ENCODE data around the gene DCBLD1.
A peak's percentile ranks its signal among the peaks of the same experiment; 100 is the strongest.
"Not testable (repeated sequence)": the region's sequence is repeated elsewhere in the genome, so short reads cannot be mapped to it uniquely, and the experiment has no call there.

DNA sequence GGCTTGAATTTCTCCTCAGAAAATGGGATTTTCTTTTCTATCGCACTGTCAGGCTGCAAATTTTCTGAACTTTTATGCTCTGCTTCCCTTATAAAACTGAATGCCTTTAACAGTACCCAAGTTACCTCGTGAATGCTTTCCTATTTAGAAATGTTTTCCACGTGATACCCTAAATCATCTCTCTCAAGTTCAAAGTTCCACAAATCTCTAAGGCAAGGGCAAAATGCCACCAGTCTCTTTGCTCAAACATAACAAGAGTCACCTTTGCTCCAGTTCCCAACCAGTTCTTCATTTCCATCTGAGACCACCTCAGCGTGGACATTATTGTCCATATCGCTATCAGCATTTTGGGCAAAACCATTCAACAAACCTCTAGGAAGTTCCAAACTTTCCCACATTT, 35.5 kb downstream of the DCBLD1 start:
- TF ChIP-seq, protein P1, sequence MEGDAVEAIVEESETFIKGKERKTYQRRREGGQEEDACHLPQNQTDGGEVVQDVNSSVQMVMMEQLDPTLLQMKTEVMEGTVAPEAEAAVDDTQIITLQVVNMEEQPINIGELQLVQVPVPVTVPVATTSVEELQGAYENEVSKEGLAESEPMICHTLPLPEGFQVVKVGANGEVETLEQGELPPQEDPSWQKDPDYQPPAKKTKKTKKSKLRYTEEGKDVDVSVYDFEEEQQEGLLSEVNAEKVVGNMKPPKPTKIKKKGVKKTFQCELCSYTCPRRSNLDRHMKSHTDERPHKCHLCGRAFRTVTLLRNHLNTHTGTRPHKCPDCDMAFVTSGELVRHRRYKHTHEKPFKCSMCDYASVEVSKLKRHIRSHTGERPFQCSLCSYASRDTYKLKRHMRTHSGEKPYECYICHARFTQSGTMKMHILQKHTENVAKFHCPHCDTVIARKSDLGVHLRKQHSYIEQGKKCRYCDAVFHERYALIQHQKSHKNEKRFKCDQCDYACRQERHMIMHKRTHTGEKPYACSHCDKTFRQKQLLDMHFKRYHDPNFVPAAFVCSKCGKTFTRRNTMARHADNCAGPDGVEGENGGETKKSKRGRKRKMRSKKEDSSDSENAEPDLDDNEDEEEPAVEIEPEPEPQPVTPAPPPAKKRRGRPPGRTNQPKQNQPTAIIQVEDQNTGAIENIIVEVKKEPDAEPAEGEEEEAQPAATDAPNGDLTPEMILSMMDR (IDR thresholded peaks at IDR 0.05; ENCODE audit: low read depth, low read length, missing input control) = not testable (repeated sequence)
- not testable (repeated sequence) for TF ChIP-seq TAF1 (conservative IDR thresholded peaks at IDR 0.05); GABPA (IDR thresholded peaks at IDR 0.05 in 1 of 2, conservative IDR thresholded peaks at IDR 0.05 in 1 of 2); YY1 (IDR thresholded peaks at IDR 0.05)
- TF ChIP-seq RXRA (IDR thresholded peaks at IDR 0.05) (peak; percentile 87 to 90), SP1 (IDR thresholded peaks at IDR 0.05) (peak; percentile 90)
- TF ChIP-seq, protein P2, sequence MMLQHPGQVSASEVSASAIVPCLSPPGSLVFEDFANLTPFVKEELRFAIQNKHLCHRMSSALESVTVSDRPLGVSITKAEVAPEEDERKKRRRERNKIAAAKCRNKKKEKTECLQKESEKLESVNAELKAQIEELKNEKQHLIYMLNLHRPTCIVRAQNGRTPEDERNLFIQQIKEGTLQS (IDR thresholded peaks at IDR 0.05) = not testable (repeated sequence)

Measured in liver (tissue), 3 donors.